22Rv1 (cell line): ENCODE measurements around the gene ETS1.

ENCODE experiments used
- CTCF ChIP-seq: fragments of 450-650 bp; IDR thresholded peaks from 2 replicates; pipeline ENCODE4 v1.5.1; 2017; ENCODE audit warnings: mild to moderate bottlenecking
- ZFX ChIP-seq: fragments of 450-650 bp; IDR thresholded peaks from 2 replicates; pipeline ENCODE4 v1.6.1; 2017; ENCODE audit warnings: antibody characterized with exemption, borderline replicate concordance

GRCh38 chr11:128507936-128508335, 79.4 kb downstream of the ETS1 start:
- TF ChIP-seq CTCF (no peak), ZFX (no peak)
